Measurements from ENCODE around the gene CLDN18.

Gene CLDN18

DNA sequence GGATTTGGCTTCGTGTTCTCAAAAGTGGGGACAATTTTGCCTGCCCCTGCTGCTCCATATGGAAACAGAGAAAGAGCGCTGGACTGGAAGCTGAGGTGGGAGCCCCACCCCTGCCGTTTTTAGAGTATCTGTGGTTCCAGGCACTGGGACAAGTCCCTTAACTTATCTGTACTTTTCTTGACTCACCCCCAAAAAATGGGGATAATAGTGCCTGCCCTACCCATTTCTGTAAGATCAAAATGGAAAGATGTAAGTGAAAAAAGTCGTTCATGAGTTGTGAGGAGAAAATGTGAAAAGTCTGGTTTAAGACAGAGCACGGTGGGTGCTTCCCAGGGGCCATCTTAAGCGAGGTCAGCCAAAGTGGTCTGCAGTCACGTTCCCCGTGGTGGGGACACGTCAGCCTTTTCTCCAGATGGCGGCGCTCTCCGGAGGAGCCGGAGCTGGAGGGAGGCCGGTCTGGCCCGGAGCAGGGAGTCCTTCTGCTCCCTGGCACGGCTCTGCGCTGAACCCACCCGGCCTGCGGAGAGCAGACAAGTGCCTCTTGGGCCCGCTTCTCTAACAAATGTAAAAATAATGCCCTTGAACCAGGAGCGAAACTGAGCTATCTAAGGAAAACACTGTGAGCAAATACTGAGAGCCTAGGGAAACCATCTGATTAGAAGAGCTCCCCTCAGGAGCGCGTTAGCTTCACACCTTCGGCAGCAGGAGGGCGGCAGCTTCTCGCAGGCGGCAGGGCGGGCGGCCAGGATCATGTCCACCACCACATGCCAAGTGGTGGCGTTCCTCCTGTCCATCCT lies at the start of gene CLDN18:
CLDN18 (plus strand) TSS at position 690 of the 797 bp plus-strand sequence; CDS start at position 751, 61 bp downstream.
- DNase-seq: no peak

DNA sequence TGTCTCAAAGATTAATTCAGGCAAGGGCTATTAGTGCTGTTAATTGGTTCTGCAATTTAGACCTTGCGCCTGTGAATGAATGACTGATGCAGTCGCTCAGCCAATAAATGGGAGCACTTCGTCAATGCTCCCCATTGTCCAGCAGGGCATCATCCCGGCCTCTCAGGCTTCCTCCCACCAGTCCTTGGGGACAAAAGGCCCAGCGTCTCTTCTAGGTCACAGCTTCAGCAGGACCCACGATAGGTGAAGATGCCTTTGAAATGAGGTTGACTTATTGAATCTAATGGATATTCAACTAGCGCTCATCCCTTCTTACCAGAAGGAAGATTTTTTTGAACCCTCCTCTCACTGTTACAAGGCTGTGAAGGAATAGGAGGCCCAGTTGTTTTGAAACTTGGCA lies 47.7 kb upstream of the CLDN18 start:
- DNase-seq: no peak

DNA sequence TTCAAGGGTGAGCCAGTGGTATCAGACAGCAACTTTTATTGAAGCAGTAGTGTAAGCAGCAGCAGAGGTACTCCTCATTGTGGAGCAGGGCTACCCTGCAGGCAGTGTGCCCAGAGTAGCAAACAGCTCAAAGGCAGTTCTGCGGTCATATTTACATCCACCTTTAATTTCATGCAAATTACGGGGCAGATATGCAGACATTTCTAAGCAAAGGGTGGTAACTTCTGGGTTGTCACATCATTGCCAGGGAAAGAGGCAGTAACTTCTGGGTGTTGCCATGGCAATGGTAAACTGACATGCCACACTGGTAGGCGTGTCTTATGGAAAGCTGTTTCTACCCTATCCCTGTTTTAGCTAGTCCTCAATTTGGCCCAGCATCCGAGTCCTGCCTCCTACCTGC lies 46.5 kb upstream of the CLDN18 start:
- DNase-seq: no peak

DNA sequence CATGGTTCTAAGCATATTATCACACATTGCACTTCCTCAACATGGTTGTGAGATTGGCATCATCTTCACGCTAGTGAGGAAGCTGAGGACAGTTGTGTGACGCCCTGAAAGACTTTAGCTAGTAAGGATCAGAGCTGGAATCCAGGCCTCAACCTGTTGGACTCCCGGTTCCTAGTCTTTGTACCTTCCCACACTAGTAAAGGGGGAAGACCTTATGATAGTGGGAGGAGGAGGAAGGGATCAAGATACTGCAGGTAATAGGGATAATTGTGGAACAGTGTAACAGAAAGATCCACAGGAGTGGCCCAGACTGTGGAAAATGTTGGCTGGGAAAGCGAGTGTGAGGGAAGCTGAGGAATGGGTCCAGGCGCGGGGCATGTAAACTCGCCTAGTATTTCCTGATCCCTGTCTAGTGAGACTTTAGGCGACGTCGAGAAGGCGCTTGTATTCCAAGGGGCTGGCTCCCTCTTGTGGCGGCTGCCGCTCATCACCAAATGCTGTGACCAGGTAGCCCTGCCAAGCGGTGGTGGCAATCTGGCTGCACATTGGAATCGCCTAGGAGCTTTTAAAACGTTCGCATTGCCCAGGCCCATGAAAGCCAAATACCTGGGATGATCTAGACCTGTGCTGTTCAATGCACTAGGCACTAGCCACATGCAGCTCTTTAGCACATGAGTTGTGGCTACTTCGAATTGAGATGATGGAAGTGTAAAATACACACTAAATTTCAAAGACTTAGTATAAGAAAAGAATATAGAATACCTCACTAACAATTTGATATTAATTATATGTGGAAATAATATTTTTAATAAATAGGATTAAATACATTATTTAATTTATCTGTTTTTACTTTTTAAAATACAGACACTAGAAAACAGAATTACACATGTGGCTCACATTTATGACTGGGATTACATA lies 38.8 kb upstream of the CLDN18 start:
- DNase-seq: peak; percentile 48

DNA sequence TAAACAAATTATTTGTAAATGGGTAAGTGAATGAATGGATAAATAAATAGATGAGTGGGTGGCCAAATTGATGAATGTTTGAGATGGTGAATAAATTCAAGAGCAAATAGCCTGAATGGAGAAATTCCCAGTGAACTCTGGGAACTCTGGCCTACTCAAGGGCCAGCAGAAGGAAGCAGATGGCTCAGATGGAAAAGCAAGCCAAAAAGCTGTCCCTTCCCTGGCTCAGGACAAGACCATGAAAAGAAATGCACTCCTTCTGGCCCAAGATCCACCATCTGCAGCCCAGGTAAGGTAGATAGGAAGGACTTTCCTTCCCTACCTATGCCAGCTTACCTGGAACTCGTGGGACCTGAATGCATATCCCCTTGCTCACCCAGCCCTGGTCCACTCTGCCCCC lies 37.6 kb upstream of the CLDN18 start:
- no peak for DNase-seq

DNA sequence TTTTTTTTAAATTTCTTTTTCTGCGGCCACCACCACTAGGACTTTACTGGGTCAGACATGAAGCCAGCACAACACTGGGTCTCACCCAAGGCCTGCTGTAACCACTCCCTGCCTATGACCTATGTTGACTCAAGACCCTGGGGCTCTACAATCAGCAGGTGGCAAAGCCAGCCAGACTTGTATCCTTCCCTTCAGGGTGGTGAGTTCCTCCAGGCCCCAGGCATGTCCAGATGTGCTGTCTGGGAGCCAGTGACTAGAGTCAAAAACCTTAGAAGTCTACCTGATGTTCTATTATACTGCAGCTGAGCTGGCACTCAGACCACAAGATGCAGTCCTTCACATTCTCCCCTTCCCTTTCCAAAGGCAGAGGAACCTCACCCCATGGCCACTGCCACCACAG lies 31.6 kb upstream of the CLDN18 start:
- DNase-seq: no peak

DNA sequence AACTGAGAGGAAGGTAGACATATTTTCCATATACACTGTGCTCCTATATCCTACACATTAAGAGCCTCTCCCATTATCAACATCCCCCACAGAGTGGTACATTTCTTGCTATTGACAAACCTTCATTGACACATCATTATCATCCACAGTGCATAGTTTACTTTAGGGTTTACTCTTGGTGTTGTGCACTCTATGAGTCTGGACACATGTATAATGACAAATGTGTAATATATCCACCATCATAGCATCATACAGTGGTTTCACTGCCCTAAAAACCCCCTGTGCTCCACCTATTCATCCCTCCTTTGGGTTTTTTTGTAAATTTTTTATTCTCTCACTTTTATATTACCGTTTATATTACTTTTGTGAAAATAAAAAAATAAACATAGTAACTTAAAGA lies 22.2 kb upstream of the CLDN18 start:
- peak; percentile 18 for DNase-seq

DNA sequence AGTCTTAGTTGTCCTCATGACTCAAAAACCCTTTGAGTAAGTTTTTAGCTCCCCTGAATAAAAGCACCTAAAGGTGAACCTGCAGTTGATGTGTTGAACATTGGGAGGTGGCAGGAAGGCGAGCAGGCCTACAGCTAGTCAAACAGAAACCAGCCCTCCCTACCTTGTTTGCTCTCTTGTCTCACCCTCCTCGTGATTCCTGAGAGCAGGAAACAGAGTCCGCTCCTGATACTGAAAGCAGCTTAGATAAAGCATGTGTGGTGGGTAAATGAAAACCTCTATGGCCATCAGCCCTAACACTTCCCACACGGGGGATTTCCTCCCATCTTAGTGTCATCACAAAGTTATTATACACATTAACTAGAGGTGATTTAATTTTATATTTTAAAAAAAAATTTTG lies 21.8 kb upstream of the CLDN18 start:
- peak; percentile 39 for DNase-seq

DNA sequence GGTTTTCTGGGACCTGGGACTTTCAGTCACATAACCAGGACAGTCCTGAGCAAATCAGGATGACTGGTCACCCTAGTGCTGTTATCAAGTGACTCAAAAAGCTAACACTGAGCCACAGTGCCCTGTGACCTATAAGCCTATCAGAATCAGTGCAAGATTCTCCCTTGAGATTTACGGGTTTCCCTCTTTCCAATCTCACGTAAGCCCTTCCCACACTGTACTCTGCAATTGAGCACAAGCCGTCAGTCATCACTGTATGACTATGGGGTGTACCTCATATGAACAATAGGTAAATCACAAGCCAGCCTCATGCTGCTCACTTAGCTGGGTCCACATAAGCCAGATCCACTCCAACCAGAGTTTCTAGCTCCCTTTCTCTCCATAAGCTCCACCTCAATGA lies 21.0 kb upstream of the CLDN18 start:
- DNase-seq: no peak

DNA sequence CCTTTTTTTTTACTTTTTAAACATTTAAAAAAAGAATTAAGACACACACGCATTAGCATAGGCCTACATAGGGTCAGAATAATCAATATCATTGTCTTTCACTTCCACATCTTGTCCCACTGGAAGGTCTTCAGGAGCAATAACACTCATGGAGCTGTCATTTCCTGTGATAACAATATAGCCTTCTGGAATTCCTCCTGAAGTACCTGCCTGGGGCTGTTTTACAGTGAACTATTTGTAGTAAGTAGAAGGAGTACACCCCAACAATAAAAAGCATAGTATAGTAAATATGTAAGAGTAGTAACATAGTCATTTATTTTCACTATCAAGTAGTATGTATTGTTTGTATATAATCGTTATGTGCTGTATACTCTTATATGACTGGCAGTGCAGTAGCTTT lies 19.5 kb upstream of the CLDN18 start:
- DNase-seq: no peak

DNA sequence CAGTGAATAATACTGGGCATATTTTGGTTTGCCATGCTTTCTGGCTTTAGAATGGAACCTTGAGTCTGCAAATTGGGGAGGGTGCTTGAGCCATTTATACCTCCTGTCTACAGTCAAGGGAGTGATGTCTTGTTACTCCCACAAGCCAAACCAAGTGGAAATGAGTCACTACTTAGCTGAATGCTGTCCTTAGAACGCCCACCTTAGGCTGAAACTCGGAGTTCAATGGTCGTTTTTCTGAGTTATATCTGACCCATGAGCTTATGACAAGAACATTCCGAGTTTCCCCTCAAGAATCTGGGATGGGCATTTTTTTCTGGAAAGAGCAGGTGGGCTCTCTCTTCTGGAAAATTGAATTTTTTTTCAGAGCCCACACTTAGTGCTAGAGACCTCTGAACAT lies 17.4 kb upstream of the CLDN18 start:
- no peak for DNase-seq

DNA sequence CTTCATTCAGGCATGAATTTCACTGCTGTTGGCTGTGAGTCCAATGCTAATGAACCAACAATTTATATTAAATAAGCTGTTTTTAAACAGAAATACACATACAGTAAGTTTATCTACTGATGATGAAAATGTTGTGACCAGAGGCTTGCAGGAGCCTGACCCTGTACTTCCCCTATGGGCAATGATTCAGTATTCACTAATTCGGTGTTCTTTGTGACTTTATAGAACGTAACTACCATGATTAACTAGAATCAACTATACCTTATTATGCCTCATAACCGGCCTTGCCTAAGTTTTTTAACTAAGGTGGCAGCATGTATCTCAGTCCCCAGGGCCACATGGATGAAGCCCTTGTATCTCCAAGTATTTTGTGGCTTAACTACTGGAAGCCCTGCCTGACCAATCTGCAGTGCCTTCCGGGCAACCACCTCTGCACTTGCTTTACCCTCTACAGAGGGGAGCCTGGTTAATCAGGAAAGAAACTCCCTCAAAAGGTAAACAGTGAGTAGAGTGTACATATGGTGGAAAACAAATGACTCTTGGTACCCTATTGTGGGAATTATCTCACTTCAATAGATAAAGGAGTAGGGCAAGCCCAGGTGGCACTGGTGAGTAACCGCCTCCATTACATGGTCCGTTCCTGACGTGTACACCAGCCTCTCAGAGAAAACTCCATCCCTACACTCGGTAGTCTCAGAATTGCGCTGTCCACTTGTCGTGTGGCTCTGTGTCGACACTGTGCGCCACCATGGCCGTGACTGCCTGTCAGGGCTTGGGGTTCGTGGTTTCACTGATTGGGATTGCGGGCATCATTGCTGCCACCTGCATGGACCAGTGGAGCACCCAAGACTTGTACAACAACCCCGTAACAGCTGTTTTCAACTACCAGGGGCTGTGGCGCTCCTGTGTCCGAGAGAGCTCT lies 11.6 kb upstream of the CLDN18 start:
- DNase-seq: no peak

DNA sequence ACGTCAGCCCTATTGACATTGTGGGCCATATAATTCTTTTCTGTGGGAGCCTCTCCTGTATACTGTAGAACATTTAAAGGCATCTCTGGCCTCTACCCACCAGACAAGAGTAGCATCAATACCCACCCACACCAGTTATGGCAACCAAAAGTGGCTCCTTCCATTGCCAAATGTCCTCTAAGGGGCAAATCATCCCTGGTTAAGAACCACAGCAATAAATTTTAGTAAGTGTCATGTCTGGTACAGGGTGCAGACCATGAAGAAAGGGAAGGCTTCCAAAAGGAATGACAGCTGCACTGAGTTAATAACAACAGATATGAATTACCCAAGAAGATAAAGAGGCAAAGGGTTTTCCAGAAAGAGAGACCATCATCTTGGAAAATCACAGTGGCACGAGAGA lies 6.9 kb upstream of the CLDN18 start:
- no peak for DNase-seq

DNA sequence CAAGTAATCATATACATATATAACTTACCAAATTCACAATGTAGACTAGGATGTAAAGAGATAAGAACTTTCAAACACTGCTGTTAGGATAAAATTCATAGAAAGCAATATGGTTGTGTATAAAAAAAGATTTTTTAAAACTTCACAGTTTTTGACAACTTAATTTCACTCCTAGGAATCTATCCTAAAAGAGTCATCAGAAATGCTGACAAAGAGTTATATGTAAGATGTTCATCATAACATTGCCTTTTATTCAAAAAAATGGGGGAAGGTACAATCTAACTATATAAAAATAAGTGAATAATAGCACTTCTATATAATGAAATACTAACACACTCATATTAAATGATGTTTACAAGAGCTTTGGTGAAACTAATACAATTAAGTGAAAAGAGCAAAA lies 4.3 kb upstream of the CLDN18 start:
- no peak for DNase-seq

DNA sequence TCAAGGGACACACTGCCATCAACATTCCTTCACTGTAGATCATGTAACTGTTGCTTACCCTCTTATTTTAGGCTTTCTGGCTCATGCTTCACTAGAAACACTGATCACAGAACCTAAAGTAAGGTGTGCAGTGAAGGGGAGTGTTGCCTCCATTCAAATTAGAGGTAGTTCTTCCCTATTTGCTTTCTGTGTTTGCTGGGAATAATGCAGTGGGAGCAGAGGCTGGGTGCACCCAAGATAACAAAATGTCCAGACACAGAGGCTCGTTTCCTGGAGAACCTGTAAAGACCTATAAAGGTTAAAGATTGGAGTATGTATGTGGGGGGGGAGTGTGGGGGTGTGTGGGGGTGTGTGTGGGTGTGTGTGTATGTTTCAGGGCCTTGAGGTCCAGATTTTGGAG lies 2.1 kb upstream of the CLDN18 start:
- DNase-seq: no peak

DNA sequence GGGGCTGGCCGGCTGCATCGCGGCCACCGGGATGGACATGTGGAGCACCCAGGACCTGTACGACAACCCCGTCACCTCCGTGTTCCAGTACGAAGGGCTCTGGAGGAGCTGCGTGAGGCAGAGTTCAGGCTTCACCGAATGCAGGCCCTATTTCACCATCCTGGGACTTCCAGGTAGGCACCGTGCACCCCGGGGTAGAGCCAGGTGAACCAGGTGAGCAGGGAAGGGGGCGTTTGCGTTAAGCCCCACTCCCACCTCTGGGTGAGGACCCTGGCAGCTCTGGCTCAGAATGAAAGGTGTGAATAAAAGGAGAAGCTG lies 267 bp downstream of the CLDN18 start:
- DNase-seq: no peak

DNA sequence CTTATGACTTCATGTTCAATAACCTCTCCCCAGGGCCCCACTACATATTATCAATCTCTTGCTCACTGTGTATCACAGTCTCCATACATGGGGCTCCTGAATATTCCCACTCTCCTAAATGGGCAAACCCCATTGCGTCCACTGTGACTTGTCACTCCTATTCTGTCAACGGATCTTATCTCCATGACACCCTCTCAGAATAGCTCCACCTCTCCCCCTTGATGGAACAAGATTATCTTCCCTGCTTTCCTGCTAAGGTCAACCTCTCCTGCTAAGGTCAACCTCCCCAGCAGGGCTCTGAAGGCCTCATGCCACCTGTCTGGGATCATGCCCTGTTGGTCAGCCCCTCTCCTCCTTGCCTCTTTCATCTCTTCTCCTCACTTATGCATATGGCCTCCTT lies 1.8 kb downstream of the CLDN18 start:
- no peak for DNase-seq

DNA sequence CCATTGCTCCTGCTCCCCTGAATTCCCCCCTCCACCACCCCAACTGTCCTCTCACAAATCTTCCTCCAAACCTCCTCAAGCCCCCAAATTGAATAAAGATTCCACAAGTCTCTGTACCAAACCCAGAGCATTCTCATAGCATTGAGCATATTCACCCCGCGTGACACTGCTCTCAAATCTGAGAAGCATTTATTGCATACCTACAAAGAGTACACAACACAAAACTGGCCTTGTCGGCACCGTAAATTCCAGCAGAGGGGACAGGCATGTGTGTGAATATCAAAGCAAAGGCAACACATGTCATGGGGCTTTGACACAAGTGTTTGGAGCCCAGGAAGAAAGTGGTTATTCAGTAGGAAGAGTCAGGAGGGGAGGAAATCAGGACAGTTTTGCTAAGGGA lies 2.6 kb downstream of the CLDN18 start:
- DNase-seq: no peak

DNA sequence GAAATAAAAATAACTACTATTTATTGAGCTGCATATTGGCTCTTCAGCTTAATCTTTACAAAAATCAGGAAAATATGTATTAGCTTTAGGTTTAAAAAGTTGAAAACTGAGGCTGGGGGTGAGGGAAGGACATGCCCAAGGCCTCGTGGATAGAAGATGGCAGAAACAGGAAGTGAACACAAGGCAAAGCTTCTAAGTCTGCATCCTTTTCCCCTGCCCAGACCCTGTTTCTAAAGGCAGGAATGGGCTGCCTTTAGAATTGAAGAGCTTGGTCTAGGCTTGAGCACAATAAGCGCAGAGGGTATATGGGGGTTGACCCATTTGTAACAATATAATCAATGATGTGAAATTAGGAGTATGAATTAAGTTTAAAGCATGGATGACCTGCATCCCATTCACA lies 6.1 kb downstream of the CLDN18 start:
- DNase-seq: no peak

DNA sequence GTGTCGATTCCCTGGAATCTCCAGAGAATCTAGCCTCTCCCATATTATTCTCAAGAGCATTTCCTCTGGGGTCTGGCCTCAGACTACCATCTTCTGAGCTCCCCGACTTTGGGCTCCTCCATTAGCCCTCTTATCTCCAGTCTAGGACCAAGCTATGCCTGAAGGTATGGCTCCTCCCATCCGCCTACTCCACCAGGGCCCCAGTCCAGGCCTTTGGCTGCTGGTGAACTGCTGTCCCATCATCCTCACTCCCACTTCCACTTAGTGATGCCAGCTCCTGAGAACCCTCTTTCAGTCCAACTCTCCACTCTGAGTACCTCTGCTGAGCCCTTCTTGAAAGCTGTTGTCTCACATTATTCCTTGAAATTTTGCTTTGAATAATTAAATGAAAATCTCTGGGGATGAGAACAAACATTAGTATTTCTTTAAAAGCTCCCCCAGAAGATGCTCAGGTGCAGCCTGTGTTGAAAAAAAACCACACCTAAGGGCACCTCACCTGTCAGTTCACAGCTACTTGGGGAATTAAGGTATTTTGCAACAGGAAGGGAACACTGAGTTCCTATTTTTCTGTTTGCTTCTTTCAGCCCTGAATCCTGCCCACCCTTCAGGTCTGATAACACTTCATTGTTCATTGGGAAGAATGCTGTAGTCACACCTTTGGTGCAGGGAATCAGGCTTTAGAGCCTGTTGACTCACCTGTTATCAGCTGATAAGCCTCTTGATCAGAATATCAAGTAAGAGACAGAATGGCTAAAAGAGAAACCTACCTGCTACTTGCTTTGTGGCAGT lies 9.5 kb downstream of the CLDN18 start:
- no peak for DNase-seq

DNA sequence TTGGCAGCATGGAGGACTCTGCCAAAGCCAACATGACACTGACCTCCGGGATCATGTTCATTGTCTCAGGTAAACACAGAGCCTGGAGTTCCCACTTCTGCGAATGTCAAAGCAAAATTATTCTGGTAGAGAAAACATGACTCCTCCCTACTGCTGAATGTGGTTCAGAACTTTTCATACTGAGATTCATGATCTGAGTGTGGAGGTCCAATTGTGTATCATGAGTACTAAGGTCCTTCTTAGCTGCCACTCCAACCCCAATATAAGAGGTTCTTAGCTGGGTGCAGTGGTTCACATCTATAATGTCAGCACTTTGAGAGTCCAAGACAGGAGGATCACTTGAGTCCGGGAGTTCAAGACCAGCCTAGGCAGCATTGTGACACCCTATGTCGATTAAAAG lies 13.8 kb downstream of the CLDN18 start:
- no peak for DNase-seq

DNA sequence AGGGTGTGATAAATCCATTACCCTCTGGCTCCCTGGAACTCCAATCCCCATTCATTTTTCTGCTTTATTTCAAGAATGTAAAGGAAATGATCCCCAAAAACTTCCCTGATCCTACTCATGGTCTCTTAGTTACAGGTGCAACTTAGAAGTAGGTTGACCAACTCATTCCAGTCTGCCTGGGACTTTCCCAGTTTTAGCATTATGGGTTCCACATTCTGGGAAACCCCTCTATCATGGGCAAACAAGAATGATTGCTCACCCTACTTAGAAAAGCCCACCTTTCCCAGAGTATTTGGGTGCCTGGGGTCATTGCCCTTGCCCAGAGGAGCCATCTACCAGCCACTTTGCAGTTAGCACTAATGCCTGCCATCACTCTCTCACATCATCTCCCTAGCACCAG lies 15.6 kb downstream of the CLDN18 start:
- no peak for DNase-seq

DNA sequence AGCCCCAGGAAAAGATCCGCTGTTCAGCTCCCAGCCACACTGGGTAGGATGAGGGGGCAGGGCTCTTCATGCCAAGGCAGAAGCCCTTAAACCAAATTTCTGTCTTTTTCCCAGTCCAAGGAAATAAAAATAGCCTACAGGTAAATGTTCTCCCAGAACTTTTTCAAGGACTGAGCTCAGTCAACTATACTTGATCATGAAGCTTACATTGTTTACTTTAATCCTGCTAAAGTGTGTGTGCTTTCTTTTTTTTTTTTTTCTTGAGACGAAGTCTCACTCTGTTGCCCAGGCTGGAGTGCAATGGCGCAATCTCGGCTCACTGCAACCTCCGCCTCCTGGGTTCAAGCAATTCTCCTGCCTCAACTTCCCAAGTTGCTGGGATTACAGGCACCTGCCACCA lies 17.9 kb downstream of the CLDN18 start:
- DNase-seq: no peak
